ENCODE measurements around the gene RALGAPA1.
"Not testable (repeated sequence)": the region's sequence is repeated elsewhere in the genome, so short reads cannot be mapped to it uniquely, and the experiment has no call there.

RALGAPA1 gene

GRCh38 chr14:35619461-35619860 is 189.6 kb downstream of the RALGAPA1 start:
- not testable (repeated sequence) for H3K4me2 ChIP-seq (ENCODE audit: insufficient read depth, low read length); H3K36me3 ChIP-seq (ENCODE audit: insufficient read depth, low read length); H2AFZ ChIP-seq (ENCODE audit: low read depth, low read length); H4K20me1 ChIP-seq (ENCODE audit: insufficient read depth, low read length); H3K4me3 ChIP-seq (ENCODE audit: low read depth in 1 of 2, low read length in 2 of 2); H3K79me2 ChIP-seq (ENCODE audit: insufficient read depth, low read length); H3K9me3 ChIP-seq (ENCODE audit: insufficient read depth, low read length, severe bottlenecking); H3K27ac ChIP-seq (ENCODE audit: low read length); DNase-seq; H3K4me1 ChIP-seq (ENCODE audit: insufficient read depth, low read length); H3K9ac ChIP-seq (ENCODE audit: low read depth, low read length); H3K27me3 ChIP-seq (ENCODE audit: insufficient read depth, low read length, poor library complexity); ATAC-seq (ENCODE audit: insufficient read depth, low read depth)

GRCh38 chr14:35617500-35617899 is 191.6 kb downstream of the RALGAPA1 start:
- H3K9ac ChIP-seq (ENCODE audit: low read depth, low read length), result no peak overlapping the region
- H3K27me3 ChIP-seq (ENCODE audit: insufficient read depth, low read length, poor library complexity), result no peaks in the 10 kb centered on the region
- no peaks in the 10 kb centered on the region for H3K9me3 ChIP-seq (ENCODE audit: insufficient read depth, low read length, severe bottlenecking)
- no peak overlapping the region for H3K4me2 ChIP-seq (ENCODE audit: insufficient read depth, low read length)
- no peaks in the 10 kb centered on the region for H3K4me1 ChIP-seq (ENCODE audit: insufficient read depth, low read length)
- no peak overlapping the region for H3K27ac ChIP-seq (ENCODE audit: low read length)
- H2AFZ ChIP-seq (ENCODE audit: low read depth, low read length), result no peak overlapping the region
- H3K4me3 ChIP-seq (ENCODE audit: low read depth in 1 of 2, low read length in 2 of 2), result no peak overlapping the region
- H4K20me1 ChIP-seq (ENCODE audit: insufficient read depth, low read length), result no peaks in the 10 kb centered on the region
- no peak for ATAC-seq (ENCODE audit: insufficient read depth, low read depth)
- DNase-seq, result no peak
- peaks cover 7% of the 10 kb centered on the region; the same call in 1 of the 2 replicates for H3K36me3 ChIP-seq (ENCODE audit: insufficient read depth, low read length)
- TF ChIP-seq, protein P1, sequence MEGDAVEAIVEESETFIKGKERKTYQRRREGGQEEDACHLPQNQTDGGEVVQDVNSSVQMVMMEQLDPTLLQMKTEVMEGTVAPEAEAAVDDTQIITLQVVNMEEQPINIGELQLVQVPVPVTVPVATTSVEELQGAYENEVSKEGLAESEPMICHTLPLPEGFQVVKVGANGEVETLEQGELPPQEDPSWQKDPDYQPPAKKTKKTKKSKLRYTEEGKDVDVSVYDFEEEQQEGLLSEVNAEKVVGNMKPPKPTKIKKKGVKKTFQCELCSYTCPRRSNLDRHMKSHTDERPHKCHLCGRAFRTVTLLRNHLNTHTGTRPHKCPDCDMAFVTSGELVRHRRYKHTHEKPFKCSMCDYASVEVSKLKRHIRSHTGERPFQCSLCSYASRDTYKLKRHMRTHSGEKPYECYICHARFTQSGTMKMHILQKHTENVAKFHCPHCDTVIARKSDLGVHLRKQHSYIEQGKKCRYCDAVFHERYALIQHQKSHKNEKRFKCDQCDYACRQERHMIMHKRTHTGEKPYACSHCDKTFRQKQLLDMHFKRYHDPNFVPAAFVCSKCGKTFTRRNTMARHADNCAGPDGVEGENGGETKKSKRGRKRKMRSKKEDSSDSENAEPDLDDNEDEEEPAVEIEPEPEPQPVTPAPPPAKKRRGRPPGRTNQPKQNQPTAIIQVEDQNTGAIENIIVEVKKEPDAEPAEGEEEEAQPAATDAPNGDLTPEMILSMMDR (IDR thresholded peaks at IDR 0.05; ENCODE audit: borderline replicate concordance, extremely low read depth, low read length, poor library complexity, severe bottlenecking), result no peak
- no peak for TF ChIP-seq EZH2 (IDR thresholded peaks at IDR 0.05; ENCODE audit: borderline replicate concordance, low read depth, low read length, severe bottlenecking)
- no peaks in the 10 kb centered on the region for H3K79me2 ChIP-seq (ENCODE audit: insufficient read depth, low read length)

GRCh38 chr14:35607380-35607779 is 201.7 kb downstream of the RALGAPA1 start:
- TF ChIP-seq, protein P1 (IDR thresholded peaks at IDR 0.05; ENCODE audit: borderline replicate concordance, extremely low read depth, low read length, poor library complexity, severe bottlenecking), result no peak
- TF ChIP-seq EZH2 (IDR thresholded peaks at IDR 0.05; ENCODE audit: borderline replicate concordance, low read depth, low read length, severe bottlenecking), result no peak
- Histone ChIP-seq H3K36me3 (ENCODE audit: insufficient read depth, low read length) (peaks cover 24% of the 10 kb centered on the region; the same call in 1 of the 2 replicates), H4K20me1 (ENCODE audit: insufficient read depth, low read length) (no peaks in the 10 kb centered on the region), H3K4me2 (ENCODE audit: insufficient read depth, low read length) (no peak overlapping the region), H3K9me3 (ENCODE audit: insufficient read depth, low read length, severe bottlenecking) (no peaks in the 10 kb centered on the region), H3K4me3 (ENCODE audit: low read depth in 1 of 2, low read length in 2 of 2) (no peak overlapping the region), H3K79me2 (ENCODE audit: insufficient read depth, low read length) (no peaks in the 10 kb centered on the region), H3K4me1 (ENCODE audit: insufficient read depth, low read length) (no peaks in the 10 kb centered on the region), H2AFZ (ENCODE audit: low read depth, low read length) (no peak overlapping the region), H3K9ac (ENCODE audit: low read depth, low read length) (no peak overlapping the region), H3K27me3 (ENCODE audit: insufficient read depth, low read length, poor library complexity) (no peaks in the 10 kb centered on the region), H3K27ac (ENCODE audit: low read length) (no peak overlapping the region)
- DNase-seq, result no peak
- no peak for ATAC-seq (ENCODE audit: insufficient read depth, low read depth)

DNA sequence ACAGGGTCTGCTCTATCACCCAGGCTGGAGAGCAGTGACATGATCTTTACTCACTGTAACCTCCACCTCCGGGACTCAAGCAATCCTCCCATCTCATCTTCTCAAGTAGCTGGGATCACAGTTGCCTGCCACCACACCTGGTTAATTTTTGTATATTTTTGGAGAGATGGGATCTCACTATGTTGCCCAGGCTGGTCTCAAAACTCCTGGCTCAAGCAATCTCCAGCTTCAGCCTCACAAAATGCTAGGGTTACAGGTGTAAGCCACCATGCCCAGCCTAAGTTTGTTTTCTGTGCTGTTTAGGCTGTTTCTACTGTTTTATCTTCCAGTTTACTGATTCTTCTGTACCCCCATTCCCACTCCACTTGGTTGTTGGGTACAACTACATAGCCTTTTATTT is 208.8 kb downstream of the RALGAPA1 start:
- Histone ChIP-seq H3K4me1 (ENCODE audit: insufficient read depth, low read length) (no peaks in the 10 kb centered on the region), H3K4me3 (ENCODE audit: low read depth in 1 of 2, low read length in 2 of 2) (no peak overlapping the region), H3K27me3 (ENCODE audit: insufficient read depth, low read length, poor library complexity) (no peaks in the 10 kb centered on the region), H3K36me3 (ENCODE audit: insufficient read depth, low read length) (peaks cover 32% of the 10 kb centered on the region; the same call in 1 of the 2 replicates), H3K4me2 (ENCODE audit: insufficient read depth, low read length) (no peak overlapping the region), H3K79me2 (ENCODE audit: insufficient read depth, low read length) (no peaks in the 10 kb centered on the region), H4K20me1 (ENCODE audit: insufficient read depth, low read length) (no peaks in the 10 kb centered on the region), H3K9ac (ENCODE audit: low read depth, low read length) (no peak overlapping the region), H3K27ac (ENCODE audit: low read length) (no peak overlapping the region), H3K9me3 (ENCODE audit: insufficient read depth, low read length, severe bottlenecking) (no peaks in the 10 kb centered on the region), H2AFZ (ENCODE audit: low read depth, low read length) (no peak overlapping the region)
- no peak for DNase-seq
- no peak for ATAC-seq (ENCODE audit: insufficient read depth, low read depth)
- TF ChIP-seq, protein P1 (IDR thresholded peaks at IDR 0.05; ENCODE audit: borderline replicate concordance, extremely low read depth, low read length, poor library complexity, severe bottlenecking), result no peak
- TF ChIP-seq EZH2 (IDR thresholded peaks at IDR 0.05; ENCODE audit: borderline replicate concordance, low read depth, low read length, severe bottlenecking), result no peak

All from DND-41 (cell line).